GM13977 (cell line): ENCODE measurements around the gene DDX1.

Experiments
- DNase-seq: peaks from one replicate; pipeline ENCODE4 v3.0.0; 2012; ENCODE audit warnings: low spot score
- in situ Hi-C: fragments of 300-500 bp; cut with MboI; formaldehyde crosslinking; loops from one replicate; pipeline ENCODE4 v1.12.0; 2022; ENCODE audit warnings: low sequenced_read_pairs, low pct_unique_long_range_greater_than_20kb, mixed read lengths, inconsistent platforms; ENCODE audit not compliant: unreplicated experiment
- TF ChIP-seq, protein P1 (sequence below): IDR thresholded peaks from 2 replicates; pipeline ENCODE4 v1.5.1; 2012; ENCODE audit warnings: mild to moderate bottlenecking, control low read depth; ENCODE audit not compliant: insufficient read depth; ENCODE audit errors: extremely low read depth, missing control alignments

DDX1 gene

DNA sequence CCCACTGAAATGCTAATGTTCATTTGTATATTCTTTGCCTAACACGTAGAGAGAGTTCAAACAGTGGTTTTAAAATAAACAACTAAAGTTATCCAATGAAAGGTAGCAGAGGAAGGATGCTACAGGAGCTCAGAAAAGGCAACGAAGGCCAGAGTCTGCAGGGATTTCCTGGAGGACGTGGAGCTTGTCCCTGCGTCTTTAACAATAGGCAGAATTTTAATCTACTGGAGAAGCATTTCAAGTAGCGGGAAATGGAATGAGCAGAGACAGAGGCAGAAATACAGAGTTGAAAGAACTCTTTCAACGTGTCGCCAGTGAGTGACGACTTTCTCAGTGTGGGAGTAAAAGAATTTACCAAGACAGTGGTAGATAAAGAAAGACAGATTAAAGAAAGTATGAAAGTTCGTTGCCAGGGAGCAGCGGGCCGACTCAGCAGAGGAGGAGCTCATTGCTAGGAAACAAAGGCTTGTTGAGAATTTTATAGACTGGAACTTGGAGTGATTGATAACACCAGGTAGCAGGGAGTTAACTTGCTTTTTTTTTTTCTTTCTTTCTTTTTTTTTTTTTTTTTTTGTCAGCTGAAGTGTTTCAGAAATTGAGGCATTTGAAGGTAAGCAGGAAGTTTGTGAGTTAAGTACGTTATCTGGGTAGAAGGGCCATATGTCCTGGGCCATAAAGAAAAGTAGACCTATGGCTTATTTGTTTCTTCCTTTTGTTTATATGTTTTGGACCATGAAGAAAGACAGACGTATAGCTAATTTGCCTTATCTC, 29.9 kb upstream of the DDX1 start:
- TF ChIP-seq, protein P1, sequence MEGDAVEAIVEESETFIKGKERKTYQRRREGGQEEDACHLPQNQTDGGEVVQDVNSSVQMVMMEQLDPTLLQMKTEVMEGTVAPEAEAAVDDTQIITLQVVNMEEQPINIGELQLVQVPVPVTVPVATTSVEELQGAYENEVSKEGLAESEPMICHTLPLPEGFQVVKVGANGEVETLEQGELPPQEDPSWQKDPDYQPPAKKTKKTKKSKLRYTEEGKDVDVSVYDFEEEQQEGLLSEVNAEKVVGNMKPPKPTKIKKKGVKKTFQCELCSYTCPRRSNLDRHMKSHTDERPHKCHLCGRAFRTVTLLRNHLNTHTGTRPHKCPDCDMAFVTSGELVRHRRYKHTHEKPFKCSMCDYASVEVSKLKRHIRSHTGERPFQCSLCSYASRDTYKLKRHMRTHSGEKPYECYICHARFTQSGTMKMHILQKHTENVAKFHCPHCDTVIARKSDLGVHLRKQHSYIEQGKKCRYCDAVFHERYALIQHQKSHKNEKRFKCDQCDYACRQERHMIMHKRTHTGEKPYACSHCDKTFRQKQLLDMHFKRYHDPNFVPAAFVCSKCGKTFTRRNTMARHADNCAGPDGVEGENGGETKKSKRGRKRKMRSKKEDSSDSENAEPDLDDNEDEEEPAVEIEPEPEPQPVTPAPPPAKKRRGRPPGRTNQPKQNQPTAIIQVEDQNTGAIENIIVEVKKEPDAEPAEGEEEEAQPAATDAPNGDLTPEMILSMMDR = no peak
- no peak for DNase-seq
- in situ Hi-C loops = loop anchor here (25.0 kb wide), 1 partner anchor 374 kb away; no protein-coding TSS in a partner anchor

DNA sequence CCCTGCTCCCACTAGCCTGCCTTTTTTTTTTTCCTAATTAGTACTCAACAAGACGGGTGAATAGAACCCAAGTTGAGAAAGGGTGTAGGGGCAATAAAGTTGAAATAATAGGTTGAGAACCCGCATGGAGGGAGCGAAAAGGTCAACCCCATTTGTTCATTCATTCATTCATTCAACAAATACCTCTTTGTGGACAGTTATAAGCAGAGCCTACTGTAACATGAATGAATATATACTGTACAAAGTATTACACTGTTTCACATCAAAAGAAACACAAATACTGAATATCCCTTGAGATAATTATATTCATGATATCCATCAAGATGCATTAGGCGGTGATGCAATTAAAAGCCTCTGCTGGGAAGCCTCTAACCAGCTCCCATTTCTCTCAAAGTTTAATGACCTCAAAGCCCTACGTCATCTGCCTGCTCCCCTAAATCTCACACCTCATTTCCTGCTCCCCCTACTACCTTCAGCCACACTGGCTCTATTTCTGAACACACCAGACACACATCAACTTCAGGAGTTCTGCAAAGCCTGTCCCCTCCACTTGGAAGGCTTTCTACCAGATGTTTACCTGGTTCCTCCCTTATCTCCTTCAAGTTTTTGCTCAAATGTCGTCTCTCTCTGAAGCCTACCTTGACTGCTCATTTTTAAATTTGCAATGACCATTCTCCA, 29.2 kb upstream of the DDX1 start:
- TF ChIP-seq, protein P1 = no peak
- DNase-seq = no peak
- in situ Hi-C loops = loop anchor here (25.0 kb wide), 1 partner anchor 375 kb away; no protein-coding TSS in a partner anchor

DNA sequence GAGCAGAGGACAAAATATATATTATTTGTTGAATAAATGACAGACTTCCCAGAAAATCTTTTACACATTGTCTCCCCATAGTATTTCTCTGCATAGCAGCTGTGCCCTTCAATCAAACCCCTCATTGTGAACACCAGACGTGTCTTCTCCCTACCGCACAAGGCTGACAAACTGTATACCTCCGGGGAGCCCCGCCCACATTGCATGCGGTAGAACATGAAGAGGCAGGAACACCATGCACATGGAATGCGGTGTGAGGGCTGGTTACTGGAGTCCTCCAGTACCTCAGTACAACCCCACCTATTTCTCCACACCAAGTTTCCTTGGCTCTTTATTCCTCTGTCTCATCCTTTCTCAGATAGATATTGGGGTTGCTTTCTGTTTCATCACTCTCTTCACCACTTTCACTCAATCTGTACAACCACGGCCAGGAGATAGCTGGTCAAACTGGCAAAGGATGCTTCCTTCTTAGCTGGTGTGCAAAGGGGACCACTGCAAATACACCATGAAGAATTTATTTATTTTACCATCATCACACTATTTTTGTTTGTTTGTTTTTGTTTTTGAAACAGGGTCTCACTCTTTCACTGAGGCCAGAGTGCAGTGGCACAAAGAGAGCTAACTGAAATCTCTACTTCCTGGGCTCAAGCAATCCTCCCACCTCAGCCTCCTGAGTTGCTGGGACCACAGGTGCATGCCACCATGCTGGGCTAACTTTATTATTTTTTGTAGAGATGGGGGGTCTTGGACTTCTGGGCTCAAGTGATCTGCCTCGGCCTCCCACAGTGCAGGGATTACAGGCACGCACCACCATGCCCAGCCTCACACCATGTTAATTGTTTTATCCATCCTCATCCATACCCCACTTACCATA, 28.2 kb upstream of the DDX1 start:
- in situ Hi-C loops = loop anchor here (25.0 kb wide), 1 partner anchor 376 kb away; no protein-coding TSS in a partner anchor
- TF ChIP-seq, protein P1 = no peak
- DNase-seq = no peak

DNA sequence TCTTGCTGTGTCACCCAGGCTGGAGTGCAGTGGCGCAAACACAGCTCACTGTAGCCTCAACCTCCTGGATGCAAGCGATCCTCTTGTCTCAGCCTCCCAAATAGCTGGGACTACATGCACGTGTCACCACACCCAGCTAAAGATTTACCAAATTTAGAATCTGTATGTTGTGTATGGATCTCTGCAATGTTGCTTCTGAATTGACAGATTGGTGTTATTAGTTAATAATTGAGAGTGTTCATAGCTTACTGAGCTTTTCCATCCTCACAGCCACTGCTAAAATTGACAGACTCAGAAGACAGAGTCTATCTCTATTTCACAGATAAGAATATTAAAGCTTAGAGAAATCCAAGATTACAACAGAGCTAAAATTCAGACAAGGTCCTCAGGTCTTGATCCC, 26.3 kb upstream of the DDX1 start:
- TF ChIP-seq, protein P1 = no peak
- in situ Hi-C loops = loop anchor here (25.0 kb wide), 1 partner anchor 378 kb away; no protein-coding TSS in a partner anchor
- DNase-seq = no peak

DNA sequence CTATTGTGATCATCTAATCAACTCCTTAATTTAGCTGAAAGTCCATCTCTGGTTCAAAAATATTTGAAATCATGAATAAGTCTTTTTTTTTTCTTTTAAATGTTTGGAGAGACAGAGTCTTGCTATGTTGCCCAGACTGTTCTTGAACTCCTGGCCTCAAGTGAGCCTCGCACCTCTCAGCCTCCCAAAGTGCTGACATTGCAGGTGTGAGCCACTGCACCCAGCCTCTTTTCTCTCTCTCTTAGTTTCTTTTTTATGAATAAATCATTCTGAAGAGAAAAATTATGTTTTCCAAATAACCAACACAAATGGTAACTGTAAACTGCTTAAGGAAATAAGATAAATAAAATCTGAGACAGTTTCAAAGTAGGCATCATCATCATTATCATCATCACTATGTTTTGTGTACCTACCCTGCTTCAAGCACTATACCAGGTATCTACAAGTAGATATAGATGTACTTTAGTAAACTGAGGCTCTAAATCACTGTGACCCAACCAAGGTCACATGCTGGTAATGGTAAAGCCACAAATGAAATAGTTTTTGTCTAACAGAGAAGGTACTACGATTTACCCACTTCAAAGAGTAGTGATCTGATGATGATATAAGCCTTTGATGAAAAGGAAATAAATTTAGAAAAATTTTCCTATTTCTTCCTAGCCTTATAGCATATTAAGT, 25.5 kb upstream of the DDX1 start:
- no peak for DNase-seq
- in situ Hi-C loops = loop anchor here (25.0 kb wide), 1 partner anchor 379 kb away; no protein-coding TSS in a partner anchor
- TF ChIP-seq, protein P1 = no peak

DNA sequence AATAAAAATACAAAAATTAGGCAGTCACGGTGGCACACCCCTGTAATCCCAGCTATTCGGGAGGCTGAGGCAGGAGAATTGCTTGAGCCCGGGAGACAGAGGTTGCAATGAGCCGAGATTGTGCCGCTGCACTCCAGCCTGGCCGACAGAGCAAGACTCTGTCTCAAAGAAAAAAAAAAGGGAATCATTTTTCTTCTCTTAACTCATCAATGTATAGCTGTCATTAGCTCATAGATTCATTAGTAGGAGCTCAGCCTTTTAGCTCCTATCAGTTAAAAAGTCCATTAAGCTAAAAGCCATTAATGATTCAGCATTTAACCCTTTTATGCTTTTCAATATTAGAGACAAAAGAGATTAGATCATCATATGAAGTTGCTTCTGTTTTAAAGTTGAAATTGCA, 24.8 kb upstream of the DDX1 start:
- no peak for DNase-seq
- in situ Hi-C loops = loop anchor here (25.0 kb wide), 1 partner anchor 380 kb away; no protein-coding TSS in a partner anchor
- TF ChIP-seq, protein P1 = no peak
